SU-DHL-6 (cell line): ENCODE data around the gene ACYP1.
"Not testable (repeated sequence)": the region's sequence is repeated elsewhere in the genome, so short reads cannot be mapped to it uniquely, and the experiment has no call there.

Experiments
- H2AFZ ChIP-seq: fragments of 200-600 bp; sonication (generic); 2 replicates; pipeline ENCODE4 v1.6.1; 2014; ENCODE audit warnings: low read depth, mild to moderate bottlenecking, moderate library complexity, mixed read lengths, antibody characterized with exemption, low read length; ENCODE audit not compliant: severe bottlenecking
- H3F3A ChIP-seq: fragments of 200-600 bp; shearing (Covaris generic); 2 replicates; pipeline ENCODE4 v1.6.0; 2016; ENCODE audit warnings: antibody characterized with exemption, mild to moderate bottlenecking; ENCODE audit not compliant: insufficient read depth
- H3K27ac ChIP-seq: fragments of 200-600 bp; sonication (generic); 2 replicates; pipeline ENCODE4 v1.5.1; 2016; ENCODE audit warnings: low read depth, mild to moderate bottlenecking, low read length, moderate library complexity, mixed read lengths
- H3K27me3 ChIP-seq: fragments of 200-600 bp; sonication (generic), shearing (Covaris generic); 2 replicates; pipeline ENCODE4 v1.6.0; 2014; ENCODE audit warnings: mild to moderate bottlenecking, low read length
- H3K36me3 ChIP-seq: fragments of 200-600 bp; sonication (generic); 2 replicates; pipeline ENCODE4 v1.6.1; 2014; ENCODE audit warnings: mild to moderate bottlenecking, low read length, mixed read lengths
- H3K4me2 ChIP-seq: fragments of 300-600, 200-600 bp; shearing (Covaris generic), sonication (generic); 2 replicates; pipeline ENCODE4 v1.6.0; 2014; ENCODE audit warnings: low read length, low read depth, mild to moderate bottlenecking; ENCODE audit not compliant: poor library complexity, severe bottlenecking
- H3K4me3 ChIP-seq: fragments of 200-600 bp; sonication (generic); 2 replicates; pipeline ENCODE4 v1.5.1; 2014; ENCODE audit warnings: antibody characterized with exemption, low read length, mild to moderate bottlenecking, mixed read lengths; ENCODE audit not compliant: insufficient read depth, poor library complexity, severe bottlenecking
- H3K79me2 ChIP-seq: fragments of 200-600 bp; sonication (generic); 2 replicates; pipeline ENCODE4 v1.6.1; 2014; ENCODE audit warnings: mild to moderate bottlenecking, low read length, moderate library complexity; ENCODE audit not compliant: insufficient read depth
- H3K9ac ChIP-seq: fragments of 200-600 bp; sonication (generic); 2 replicates; pipeline ENCODE4 v1.7.0; 2014; ENCODE audit warnings: mild to moderate bottlenecking, low read length
- H3K9me2 ChIP-seq: fragments of 200-600 bp; sonication (generic); replicated peaks from 2 replicates; pipeline ENCODE4 v1.6.1; 2014; ENCODE audit warnings: low read length; ENCODE audit not compliant: insufficient read depth
- H3K9me3 ChIP-seq: fragments of 200-600 bp; sonication (generic); 2 replicates; pipeline ENCODE4 v1.6.1; 2014; ENCODE audit warnings: low read length, mixed read lengths; ENCODE audit not compliant: insufficient read depth
- H4K20me1 ChIP-seq: fragments of 200-600 bp; sonication (generic); 2 replicates; pipeline ENCODE4 v1.6.1; 2014; ENCODE audit warnings: low read depth, mild to moderate bottlenecking, antibody characterized with exemption, low read length, moderate library complexity, mixed read lengths
- EZH2phosphoT487 ChIP-seq: fragments of 200-600 bp; sonication (generic), shearing (Covaris generic); conservative IDR thresholded peaks from 2 replicates; pipeline ENCODE4 v1.6.1; 2018; ENCODE audit warnings: mild to moderate bottlenecking, antibody characterized with exemption, low read length, moderate library complexity, mixed read lengths
- TF ChIP-seq, protein P1 (sequence below): fragments of 200-600 bp; sonication (generic); IDR thresholded peaks from one replicate; pipeline ENCODE4 v1.5.1; 2017; ENCODE audit warnings: antibody characterized with exemption, mild to moderate bottlenecking, low read length, moderate library complexity; ENCODE audit not compliant: insufficient read depth, poor library complexity, severe bottlenecking

ACYP1 gene

DNA sequence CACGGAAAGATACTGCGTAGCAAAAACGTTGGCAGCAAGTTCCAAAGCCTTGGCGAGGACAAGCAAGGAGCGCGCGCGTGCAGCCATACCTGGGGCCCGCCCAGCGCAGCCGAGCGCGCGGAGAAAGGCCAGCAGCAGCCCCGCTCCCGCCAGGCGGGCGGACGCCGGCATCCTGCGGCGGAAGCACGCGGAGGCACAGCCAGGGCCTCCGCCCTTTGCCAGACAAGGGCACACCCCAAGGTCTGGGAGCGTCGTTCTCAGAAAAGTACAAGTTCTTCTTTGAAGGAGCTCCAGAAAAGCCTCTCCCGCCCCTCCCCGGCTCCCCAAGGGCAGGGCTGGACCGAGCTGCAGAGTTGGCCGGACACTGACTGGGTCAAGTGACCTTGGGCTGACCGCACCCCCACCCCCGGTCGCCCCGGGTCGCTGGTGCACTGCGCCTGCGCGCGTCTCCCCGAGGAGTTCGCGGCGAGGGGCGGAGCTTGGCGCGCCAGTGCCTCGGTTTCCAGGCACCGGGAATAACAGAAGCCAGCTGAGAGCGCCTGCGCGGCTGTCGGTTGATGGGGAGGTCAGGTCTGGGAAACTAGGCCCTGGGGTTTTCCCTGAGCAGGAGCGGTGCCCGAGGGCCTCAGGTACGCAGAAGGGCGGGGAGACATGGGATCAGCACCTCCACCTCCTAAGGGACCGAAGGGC lies 5.4 kb upstream of the ACYP1 start, which contains the start of gene ZC2HC1C:
Gene ZC2HC1C, plus strand, starts transcription at position 521 of the 690 bp plus-strand sequence. CDS start 933 bp downstream, outside the sequence.
- no peaks in the 10 kb centered on the region for H3K36me3 ChIP-seq
- H3K9me3 ChIP-seq: no peaks in the 10 kb centered on the region
- H3K79me2 ChIP-seq: 0 out of 2 replicates have a peak, but pooled peaks cover 3% of the 10 kb centered on the region
- H3K27me3 ChIP-seq: no peaks in the 10 kb centered on the region
- H3K9me2 ChIP-seq: no peaks in the 10 kb centered on the region
- peak within 1 kb of the TSS; percentile 92 for H2AFZ ChIP-seq
- peaks cover 9% of the 10 kb centered on the region; the same call in 1 of the 2 replicates for H3F3A ChIP-seq
- peak within 1 kb of the TSS; percentile 66 for H3K9ac ChIP-seq
- H3K4me2 ChIP-seq: peak within 1 kb of the TSS; percentile 96
- peak within 1 kb of the TSS; percentile 65 for H3K4me3 ChIP-seq
- peak within 1 kb of the TSS; percentile 40 for H3K27ac ChIP-seq
- no peak for TF ChIP-seq EZH2phosphoT487
- TF ChIP-seq, protein P1, sequence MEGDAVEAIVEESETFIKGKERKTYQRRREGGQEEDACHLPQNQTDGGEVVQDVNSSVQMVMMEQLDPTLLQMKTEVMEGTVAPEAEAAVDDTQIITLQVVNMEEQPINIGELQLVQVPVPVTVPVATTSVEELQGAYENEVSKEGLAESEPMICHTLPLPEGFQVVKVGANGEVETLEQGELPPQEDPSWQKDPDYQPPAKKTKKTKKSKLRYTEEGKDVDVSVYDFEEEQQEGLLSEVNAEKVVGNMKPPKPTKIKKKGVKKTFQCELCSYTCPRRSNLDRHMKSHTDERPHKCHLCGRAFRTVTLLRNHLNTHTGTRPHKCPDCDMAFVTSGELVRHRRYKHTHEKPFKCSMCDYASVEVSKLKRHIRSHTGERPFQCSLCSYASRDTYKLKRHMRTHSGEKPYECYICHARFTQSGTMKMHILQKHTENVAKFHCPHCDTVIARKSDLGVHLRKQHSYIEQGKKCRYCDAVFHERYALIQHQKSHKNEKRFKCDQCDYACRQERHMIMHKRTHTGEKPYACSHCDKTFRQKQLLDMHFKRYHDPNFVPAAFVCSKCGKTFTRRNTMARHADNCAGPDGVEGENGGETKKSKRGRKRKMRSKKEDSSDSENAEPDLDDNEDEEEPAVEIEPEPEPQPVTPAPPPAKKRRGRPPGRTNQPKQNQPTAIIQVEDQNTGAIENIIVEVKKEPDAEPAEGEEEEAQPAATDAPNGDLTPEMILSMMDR: no peak
- H4K20me1 ChIP-seq: no peaks in the 10 kb centered on the region

DNA sequence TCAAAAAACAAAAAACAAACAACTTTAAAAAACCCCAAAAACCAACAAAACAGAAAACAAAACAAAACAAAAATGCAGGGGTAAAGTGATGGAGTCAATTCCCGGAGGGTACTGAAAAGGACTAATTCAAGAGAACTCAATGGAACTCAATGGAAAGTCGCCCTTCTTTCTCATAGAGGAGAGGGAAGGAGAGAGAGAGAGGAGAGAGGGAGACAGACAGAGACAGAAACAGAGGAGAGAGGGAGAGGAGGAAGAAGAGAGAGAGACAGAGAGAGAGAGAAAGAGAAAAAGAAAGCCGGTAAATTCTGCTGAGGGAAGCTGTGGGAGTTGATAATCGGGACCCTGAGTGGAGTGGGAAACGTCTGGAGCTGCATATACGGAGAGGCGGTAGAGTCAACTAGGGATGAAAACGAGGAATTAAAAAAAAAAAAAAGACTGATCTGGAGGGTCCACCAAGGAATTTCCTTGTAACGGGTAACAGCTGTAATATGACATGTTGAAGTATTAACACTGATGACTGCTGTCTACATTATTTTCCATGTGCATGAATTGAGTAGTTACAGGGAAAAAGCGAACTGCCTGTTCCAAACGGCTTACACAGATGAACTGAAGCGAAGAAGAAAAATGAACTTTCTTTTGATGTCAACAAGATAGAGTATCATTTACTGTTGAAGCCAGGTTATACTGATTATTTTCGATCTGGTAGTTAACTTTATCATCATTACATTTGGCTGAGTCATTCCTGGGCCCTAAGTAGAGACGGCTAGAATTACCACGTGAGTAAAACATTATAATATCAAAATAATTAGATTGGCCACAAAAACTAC lies 4.7 kb upstream of the ACYP1 start:
- no peaks in the 10 kb centered on the region for H3K9me2 ChIP-seq
- H4K20me1 ChIP-seq: no peaks in the 10 kb centered on the region
- peak overlapping the region; percentile 92 for H2AFZ ChIP-seq
- H3K4me3 ChIP-seq: peak overlapping the region; percentile 65
- no peak for TF ChIP-seq EZH2phosphoT487
- TF ChIP-seq, protein P1: no peak
- H3F3A ChIP-seq: peaks cover 9% of the 10 kb centered on the region; the same call in 1 of the 2 replicates
- H3K79me2 ChIP-seq: peaks cover 6% of the 10 kb centered on the region
- peak overlapping the region; percentile 66 for H3K9ac ChIP-seq
- no peaks in the 10 kb centered on the region for H3K9me3 ChIP-seq
- peak overlapping the region; percentile 96 for H3K4me2 ChIP-seq
- H3K36me3 ChIP-seq: no peaks in the 10 kb centered on the region
- peak overlapping the region; percentile 40 for H3K27ac ChIP-seq
- no peaks in the 10 kb centered on the region for H3K27me3 ChIP-seq

DNA sequence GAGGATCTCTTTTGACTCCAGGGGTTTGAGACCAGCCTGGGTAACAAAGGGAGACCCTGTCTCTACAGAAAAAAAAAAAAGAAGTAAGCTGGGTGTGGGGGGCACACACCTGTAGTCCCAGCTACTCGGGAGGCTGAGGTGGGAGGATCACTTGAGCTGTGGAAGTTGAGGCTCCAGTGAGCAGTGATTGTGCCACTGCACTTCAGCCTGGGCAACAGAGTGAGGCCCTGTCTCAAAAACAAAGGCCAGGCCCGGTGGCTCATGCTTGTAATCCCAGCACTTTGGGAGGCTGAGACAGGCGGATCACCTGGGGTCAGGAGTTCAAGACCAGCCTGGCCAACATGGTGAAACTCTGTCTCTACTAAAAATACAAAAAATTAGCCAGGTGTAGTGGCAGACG lies 3.9 kb upstream of the ACYP1 start:
- peak overlapping the region; percentile 65 for H3K4me3 ChIP-seq
- H4K20me1 ChIP-seq, H3K36me3 ChIP-seq, H3K9me2 ChIP-seq, H2AFZ ChIP-seq, H3F3A ChIP-seq, H3K27ac ChIP-seq, H3K9me3 ChIP-seq, H3K27me3 ChIP-seq: not testable (repeated sequence)
- H3K79me2 ChIP-seq: peaks cover 13% of the 10 kb centered on the region
- H3K9ac ChIP-seq: peak overlapping the region; percentile 66
- H3K4me2 ChIP-seq: peak overlapping the region; percentile 96

DNA sequence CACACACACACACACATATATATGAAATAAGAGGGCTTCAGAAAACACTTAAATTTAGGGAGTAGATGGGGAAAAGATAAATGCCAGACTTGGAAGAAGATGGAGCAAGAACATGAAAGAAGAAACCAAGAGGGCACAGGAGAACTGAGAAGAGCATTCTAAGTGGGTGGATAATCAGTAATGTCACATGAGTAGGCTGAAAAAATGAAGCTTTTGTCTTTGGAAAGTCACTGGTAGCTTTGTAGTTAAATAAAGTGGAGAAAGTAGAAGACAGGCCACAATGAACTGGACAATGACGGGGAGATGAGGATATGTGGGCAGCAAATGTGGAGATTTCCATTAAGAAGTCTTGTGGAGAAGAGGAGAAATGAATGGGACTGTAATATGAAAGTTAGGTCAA lies 3.4 kb upstream of the ACYP1 start:
- no peaks in the 10 kb centered on the region for H4K20me1 ChIP-seq
- peaks cover 9% of the 10 kb centered on the region; the same call in 1 of the 2 replicates for H3F3A ChIP-seq
- no peaks in the 10 kb centered on the region for H3K9me2 ChIP-seq
- TF ChIP-seq, protein P1: no peak
- TF ChIP-seq EZH2phosphoT487: no peak
- no peak overlapping the region for H2AFZ ChIP-seq
- no peak overlapping the region for H3K27ac ChIP-seq
- H3K36me3 ChIP-seq: no peaks in the 10 kb centered on the region
- peaks cover 19% of the 10 kb centered on the region for H3K79me2 ChIP-seq
- H3K4me3 ChIP-seq: no peak overlapping the region
- no peak overlapping the region for H3K9ac ChIP-seq
- no peak overlapping the region for H3K4me2 ChIP-seq
- H3K9me3 ChIP-seq: no peaks in the 10 kb centered on the region
- H3K27me3 ChIP-seq: no peaks in the 10 kb centered on the region
